Gastroesophageal sphincter (tissue), 4 donors: Measurements from ENCODE around the gene TSN. TPM values are rescaled to one million over a fixed set of nuclear protein-coding genes. Genes with fewer than 3 reads are reported as not detected.
"Not testable (repeated sequence)": the region's sequence is repeated elsewhere in the genome, so short reads cannot be mapped to it uniquely, and the experiment has no call there.

Experiments
- ATAC-seq: fragments of 150-250 bp; one replicate; pipeline ENCODE4 v1.9.1; 2016; ENCODE audit warnings: mild to moderate bottlenecking, moderate library complexity
- H3K27ac ChIP-seq, 4 donors: fragments of 200-600 bp; sonication (generic) in 3 of 4; 1 replicate in 3 of 4; 2 replicates in 1 of 4; pipeline ENCODE4 v1.5.1; 2016 to 2019
- H3K27me3 ChIP-seq: fragments of 200-600 bp; sonication (generic); one replicate; pipeline ENCODE4 v1.5.1; 2019
- H3K36me3 ChIP-seq, 2 donors: fragments of 200-600 bp; sonication (generic); one replicate each; pipeline ENCODE4 v1.5.1; 2019; ENCODE audit warnings: control low read depth in 1 of 2
- H3K4me1 ChIP-seq, 3 donors: fragments of 200-600 bp; sonication (generic); 1 replicate in 2 of 3; 2 replicates in 1 of 3; pipeline ENCODE4 v1.5.1; 2016 to 2019; ENCODE audit warnings: control low read depth in 2 of 3
- H3K4me3 ChIP-seq, 2 donors: fragments of 200-600 bp; sonication (generic); one replicate each; pipeline ENCODE4 v1.5.1; 2019; ENCODE audit warnings: mild to moderate bottlenecking in 1 of 2, moderate library complexity in 1 of 2
- H3K9me3 ChIP-seq, 3 donors: fragments of 200-600 bp; sonication (generic); one replicate each; pipeline ENCODE4 v1.5.1; 2017 to 2019; ENCODE audit warnings: control low read depth in 2 of 3
- CTCF ChIP-seq, 4 experiments: fragments of 200-600 bp in 2 of 4; fragments of 450-650 bp in 2 of 4; sonication (generic) in 1 of 4; IDR thresholded peaks; one replicate each; pipeline ENCODE4 v1.5.1; 2017 to 2019; ENCODE audit warnings: antibody characterized with exemption in 4 of 4, mild to moderate bottlenecking in 2 of 4, moderate library complexity in 2 of 4
- EP300 ChIP-seq: sonication (generic); formaldehyde crosslinking; IDR thresholded peaks from one replicate; pipeline ENCODE4 v1.6.1; 2017; ENCODE audit warnings: antibody characterized with exemption, mild to moderate bottlenecking
- POLR2A ChIP-seq, 2 donors: fragments of 450-650 bp; IDR thresholded peaks; one replicate each; pipeline ENCODE4 v1.6.1; 2017; ENCODE audit warnings: antibody characterized with exemption in 2 of 2, mild to moderate bottlenecking in 2 of 2, moderate library complexity in 1 of 2
- POLR2AphosphoS5 ChIP-seq: sonication (generic); formaldehyde crosslinking; IDR thresholded peaks from one replicate; pipeline ENCODE4 v1.6.1; 2017; ENCODE audit warnings: antibody characterized with exemption
- WGBS, 2 donors: methylation state at CpG; one replicate each; pipeline ENCODE4 v1.1.5; 2018; ENCODE audit warnings: low coverage in 1 of 2; 5-methylcytosine and 5-hydroxymethylcytosine counted together
- total RNA-seq, 4 donors: library from RNA; depleted of rRNA; stranded (reverse); fragments of >200 nt; gene quantifications; one replicate each; pipeline ENCODE4 v1.1.0, GENCODE V29; 2016

Gene TSN
- total RNA-seq, 4 donors from 2014 or later: 29.9 to 41.7 (median 33.7) TPM

- Histone ChIP-seq H3K27me3 (no peaks in the 10 kb centered on the region), H3K4me3 (no peak overlapping the region), H3K9me3 (no peaks in the 10 kb centered on the region), H3K27ac (no peak overlapping the region), H3K4me1 (peaks cover 0 to 6% (median 0%) of the 10 kb centered on the region in 3 donors), H3K36me3 (no peaks in the 10 kb centered on the region)
- 21 to 78% methylated on average over 2 of the region's 4 CpGs for WGBS, 2 donors
- no peak for ATAC-seq
- no peak for TF ChIP-seq EP300
Measured at GRCh38 chr2:121809607-121810006, 54.2 kb downstream of the TSN start.

GRCh38 chr2:121810959-121811853 is 55.8 kb downstream of the TSN start:
- Histone ChIP-seq H3K27ac (no peak overlapping the region), H3K27me3 (no peaks in the 10 kb centered on the region), H3K36me3 (no peaks in the 10 kb centered on the region), H3K4me1 (peaks cover 0 to 6% (median 0%) of the 10 kb centered on the region in 3 donors), H3K4me3 (no peak overlapping the region), H3K9me3 (no peaks in the 10 kb centered on the region)
- ATAC-seq: peak; percentile 65
- TF ChIP-seq POLR2AphosphoS5 (no peak), CTCF (IDR thresholded peaks at IDR 0.05) (peak in 3 of 4 experiments; percentile 40 to 65 (median 56))
- WGBS, 2 donors: 24 to 25% methylated on average over 7 to 16 of the region's 17 CpGs

- WGBS, 2 donors: 85% methylated on average over 2 of the region's 3 CpGs; no CpG with 5 or more reads in 1 of the 2 donors
- not testable (repeated sequence) for ATAC-seq, H3K9me3 ChIP-seq, H3K36me3 ChIP-seq, H3K27ac ChIP-seq, H3K4me1 ChIP-seq, H3K4me3 ChIP-seq, H3K27me3 ChIP-seq
Measured at GRCh38 chr2:121813083-121813482, 57.6 kb downstream of the TSN start.

- peaks cover 0 to 6% (median 0%) of the 10 kb centered on the region in 3 donors for H3K4me1 ChIP-seq
- WGBS, 2 donors: 62 to 89% methylated on average over 3 to 5 of the region's 8 CpGs
Measured at GRCh38 chr2:121815216-121815615, 59.8 kb downstream of the TSN start.

GRCh38 chr2:121816797-121817196 is 61.3 kb downstream of the TSN start:
- WGBS, 2 donors: 88% methylated on average over 4 of the region's 7 CpGs; no CpG with 5 or more reads in 1 of the 2 donors

More at GRCh38 chr2:121815216-121815615, 59.8 kb downstream of the TSN start:
- TF ChIP-seq CTCF (IDR thresholded peaks at IDR 0.05) (no peak), EP300 (no peak), POLR2AphosphoS5 (no peak), POLR2A (IDR thresholded peaks at IDR 0.05) (no peak)
- Histone ChIP-seq H3K36me3 (no peaks in the 10 kb centered on the region), H3K9me3 (peaks cover 0 to 7% (median 0%) of the 10 kb centered on the region in 3 donors), H3K4me3 (no peak overlapping the region), H3K27ac (no peak overlapping the region), H3K27me3 (no peaks in the 10 kb centered on the region)
- no peak for ATAC-seq

GRCh38 chr2:121817304-121817703 is 61.9 kb downstream of the TSN start:
- WGBS, 2 donors: no CpG with 5 or more reads among the region's 1 CpG
- not testable (repeated sequence) for H3K4me3 ChIP-seq

More at GRCh38 chr2:121816797-121817196, 61.3 kb downstream of the TSN start:
- ATAC-seq: no peak
- Histone ChIP-seq H3K4me1 (peaks cover 0 to under 1% (median 0%) of the 10 kb centered on the region in 3 donors), H3K4me3 (no peak overlapping the region), H3K27ac (no peak overlapping the region), H3K27me3 (no peaks in the 10 kb centered on the region), H3K9me3 (peaks cover 0 to 7% (median 0%) of the 10 kb centered on the region in 3 donors), H3K36me3 (no peaks in the 10 kb centered on the region)
- TF ChIP-seq POLR2A (IDR thresholded peaks at IDR 0.05) (no peak), EP300 (no peak), CTCF (IDR thresholded peaks at IDR 0.05) (no peak), POLR2AphosphoS5 (no peak)

More at GRCh38 chr2:121817304-121817703, 61.9 kb downstream of the TSN start:
- not testable (repeated sequence) for H3K9me3 ChIP-seq, ATAC-seq, H3K27ac ChIP-seq, H3K27me3 ChIP-seq, H3K4me1 ChIP-seq, H3K36me3 ChIP-seq

Other genes starting within 250 kb of the TSN start
- gene RNU4ATAC, start 224.8 kb upstream of the TSN start, total RNA-seq: not detected
- gene CLASP1, start 106.2 kb upstream of the TSN start, total RNA-seq: 100 to 1,000 TPM in 1 of 4 donors, 10 to 100 TPM in 3; 72.0 to 108 (median 84.7) TPM
- 10 to 100 TPM; 16.2 to 92.7 (median 46.7) TPM for gene NIFK, start 18.8 kb upstream of the TSN start, total RNA-seq